ENCODE measurements around the gene ATXN7.

GRCh38 chr3:63993653-63994079 is 130.0 kb downstream of the ATXN7 start:
- TF ChIP-seq CTCF (CRISPR knock-in tag; IDR thresholded peaks at IDR 0.05): peak; percentile 82
- no peak for TF ChIP-seq MYC (CRISPR knock-in tag; IDR thresholded peaks at IDR 0.05; ENCODE audit: borderline replicate concordance)
- no peak for TF ChIP-seq ZNF639 (CRISPR knock-in tag; conservative IDR thresholded peaks at IDR 0.05)

Measured in HepG2 (cell line).